ENCODE measurements around the gene ATF7IP.
"Not testable (repeated sequence)": the region's sequence is repeated elsewhere in the genome, so short reads cannot be mapped to it uniquely, and the experiment has no call there.

Gene ATF7IP

GRCh38 chr12:14365294-14366208 is at the start of gene ATF7IP:
TSS of gene ATF7IP (plus strand) at chr12:14365682. CDS start at chr12:14423916, 58,234 bp downstream.
- DNase-seq = peak; percentile 96

- DNase-seq = no peak
These were observed 47.9 kb upstream of the ATF7IP start for GRCh38 chr12:14317362-14318146.

- DNase-seq = not testable (repeated sequence)
These were observed 45.6 kb upstream of the ATF7IP start for GRCh38 chr12:14319704-14320427.

GRCh38 chr12:14322403-14322802 is 43.1 kb upstream of the ATF7IP start:
- DNase-seq = no peak

- DNase-seq = no peak
These were observed 39.7 kb upstream of the ATF7IP start for GRCh38 chr12:14325716-14326343.

- DNase-seq = no peak
These were observed 38.8 kb upstream of the ATF7IP start for GRCh38 chr12:14326699-14327098.

- no peak for DNase-seq
These were observed 37.8 kb upstream of the ATF7IP start for GRCh38 chr12:14327711-14328110.

- DNase-seq = no peak
These were observed 33.0 kb upstream of the ATF7IP start for GRCh38 chr12:14332482-14332881.

GRCh38 chr12:14340371-14340770 is 25.1 kb upstream of the ATF7IP start:
- no peak for DNase-seq

- not testable (repeated sequence) for DNase-seq
These were observed 14.0 kb upstream of the ATF7IP start for GRCh38 chr12:14351524-14351923.

- DNase-seq = not testable (repeated sequence)
These were observed 13.4 kb upstream of the ATF7IP start for GRCh38 chr12:14352066-14352465.

- DNase-seq = not testable (repeated sequence)
These were observed 10.8 kb upstream of the ATF7IP start for GRCh38 chr12:14354665-14355064.

- DNase-seq = no peak
These were observed 9.3 kb upstream of the ATF7IP start for GRCh38 chr12:14356147-14356546.

- DNase-seq = no peak
These were observed 8.0 kb upstream of the ATF7IP start for GRCh38 chr12:14357486-14357885.

- DNase-seq = no peak
These were observed 3.1 kb upstream of the ATF7IP start for GRCh38 chr12:14362352-14362751.

GRCh38 chr12:14364583-14365271 is 755 bp upstream of the ATF7IP start:
- DNase-seq = no peak

GRCh38 chr12:14366209-14367039 is 942 bp downstream of the ATF7IP start:
- DNase-seq = peak; percentile 75

- peak; percentile 30 for DNase-seq
These were observed 1.7 kb downstream of the ATF7IP start for GRCh38 chr12:14367040-14367661.

GRCh38 chr12:14369311-14369710 is 3.8 kb downstream of the ATF7IP start:
- no peak for DNase-seq

GRCh38 chr12:14373217-14373616 is 7.7 kb downstream of the ATF7IP start:
- no peak for DNase-seq

- no peak for DNase-seq
These were observed 14.0 kb downstream of the ATF7IP start for GRCh38 chr12:14379508-14379907.
